Thyroid gland (tissue), 4 donors: ENCODE data around the gene ASCC3.

Experiments used
- CTCF ChIP-seq, 6 experiments: fragments of 200-600 bp in 3 of 6; fragments of 450-650 bp in 3 of 6; sonication (generic) in 3 of 6; IDR thresholded peaks; one replicate each; pipeline ENCODE4 v1.5.1; 2016 to 2019; ENCODE audit warnings: antibody characterized with exemption in 6 of 6, mild to moderate bottlenecking in 2 of 6, inconsistent platforms in 1 of 6, moderate library complexity in 1 of 6
- POLR2A ChIP-seq, 2 donors: fragments of 450-650 bp; IDR thresholded peaks; one replicate each; pipeline ENCODE4 v1.6.1; 2017; ENCODE audit warnings: antibody characterized with exemption in 2 of 2, mild to moderate bottlenecking in 2 of 2, moderate library complexity in 1 of 2

- TF ChIP-seq CTCF (IDR thresholded peaks at IDR 0.05) (no peak), POLR2A (IDR thresholded peaks at IDR 0.05) (no peak)
Observed at GRCh38 chr6:100595456-100595855, 285.7 kb downstream of the ASCC3 start.
